NCI-H524 treated with DMSO at 0.1 percent for 48 hours (cell line): ENCODE measurements around the gene TMEM178B.
A peak's percentile ranks its signal among the peaks of the same experiment; 100 is the strongest.
"Not testable (repeated sequence)": the region's sequence is repeated elsewhere in the genome, so short reads cannot be mapped to it uniquely, and the experiment has no call there.

Source experiments
- DNase-seq: peaks from one replicate; lab custom pipeline; 2025; lab: John Stamatoyannopoulos, UW

The TMEM178B gene

DNA sequence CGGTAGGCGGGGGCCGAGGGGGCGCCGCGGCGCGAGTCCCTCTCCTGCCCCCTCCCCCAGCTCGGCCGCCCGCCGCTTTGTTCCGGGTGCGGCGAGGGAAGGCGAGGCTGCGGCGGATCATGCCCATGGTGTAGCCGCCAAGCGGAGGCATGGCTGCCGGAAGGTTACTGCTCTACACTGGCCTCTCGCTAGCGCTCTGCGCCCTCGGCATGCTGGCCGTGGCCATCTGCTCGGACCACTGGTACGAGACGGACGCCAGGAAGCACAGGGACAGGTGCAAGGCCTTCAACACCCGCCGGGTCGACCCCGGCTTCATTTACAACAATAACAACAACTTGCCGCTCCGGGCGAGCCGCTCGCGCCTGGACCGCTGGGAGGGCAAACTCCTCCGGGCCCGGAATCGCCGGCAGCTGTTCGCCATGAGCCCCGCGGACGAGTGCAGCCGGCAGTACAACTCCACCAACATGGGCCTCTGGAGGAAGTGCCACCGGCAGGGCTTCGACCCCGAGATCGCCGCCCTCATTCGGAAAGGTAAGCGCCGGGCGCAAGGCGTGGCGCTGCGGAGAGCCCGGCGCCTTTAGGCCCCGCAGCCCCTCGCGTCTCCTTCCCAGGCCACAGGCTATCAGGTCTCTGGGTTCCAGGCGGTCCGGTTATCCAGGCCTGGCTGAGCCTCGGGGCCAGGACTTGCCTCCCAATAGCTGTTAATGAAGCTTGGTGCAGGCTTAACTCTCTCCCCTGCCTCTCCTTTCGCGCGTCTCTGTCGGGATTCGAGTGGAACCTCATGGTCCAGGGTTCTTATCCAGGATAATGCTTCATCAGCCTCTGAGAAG lies 513 bp downstream of the TMEM178B start:
- DNase-seq = no peak

DNA sequence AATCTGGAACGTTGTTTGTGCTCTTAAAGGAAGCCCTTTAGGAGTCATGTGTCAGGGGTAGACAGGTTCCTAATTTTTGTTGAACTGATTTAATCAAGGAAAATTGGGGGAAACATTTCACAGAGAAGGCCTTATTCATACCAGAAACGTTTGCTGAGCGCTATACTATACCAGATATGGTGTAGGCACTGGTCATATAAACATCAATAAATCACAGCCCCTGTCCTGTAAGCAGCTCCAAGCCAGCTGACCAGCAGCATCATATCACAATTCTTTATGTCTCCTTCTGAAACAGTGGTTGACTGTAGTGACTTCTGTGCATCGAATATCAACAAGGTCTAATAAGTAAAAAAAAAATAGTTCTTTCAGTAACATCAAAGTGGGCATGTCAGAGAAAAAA lies 1.1 kb downstream of the TMEM178B start:
- DNase-seq = no peak

DNA sequence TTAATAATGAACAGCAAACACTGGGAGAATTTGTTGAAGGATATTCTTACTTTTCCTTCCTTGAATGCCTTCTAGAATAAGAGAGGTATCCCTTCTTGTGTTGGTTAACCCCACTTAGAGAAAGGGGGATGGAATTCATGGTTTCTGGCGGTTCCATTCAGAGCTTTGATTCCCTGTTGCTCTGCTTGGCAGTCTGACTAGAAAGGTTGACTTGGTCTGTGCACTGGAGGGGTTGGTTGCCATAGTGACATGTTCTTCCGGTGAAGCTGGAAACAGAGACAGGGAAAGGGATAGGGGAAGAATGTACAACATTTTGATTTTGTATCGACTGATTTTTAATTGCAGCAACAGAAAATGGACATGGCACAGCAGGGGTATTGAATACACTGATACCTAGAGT lies 2.5 kb downstream of the TMEM178B start:
- peak; percentile 35 for DNase-seq

DNA sequence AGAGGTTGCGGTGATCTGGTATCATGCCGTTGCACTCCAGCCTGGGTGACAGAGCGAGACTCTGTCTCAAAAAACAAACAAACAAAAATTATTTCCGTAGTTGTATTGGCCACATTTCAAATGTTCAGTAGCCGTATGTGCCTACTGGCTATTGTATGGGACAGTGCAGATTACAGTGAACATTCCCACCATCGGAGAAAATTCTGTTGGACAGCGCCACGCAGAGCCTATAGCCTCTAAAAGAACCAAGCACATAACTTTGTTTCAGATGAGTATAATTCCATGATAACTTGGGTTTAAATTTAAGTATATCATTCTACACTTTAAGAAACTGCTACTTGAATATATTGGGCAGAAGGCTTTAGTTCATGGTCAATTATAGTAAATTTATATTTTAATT lies 5.4 kb downstream of the TMEM178B start:
- no peak for DNase-seq

DNA sequence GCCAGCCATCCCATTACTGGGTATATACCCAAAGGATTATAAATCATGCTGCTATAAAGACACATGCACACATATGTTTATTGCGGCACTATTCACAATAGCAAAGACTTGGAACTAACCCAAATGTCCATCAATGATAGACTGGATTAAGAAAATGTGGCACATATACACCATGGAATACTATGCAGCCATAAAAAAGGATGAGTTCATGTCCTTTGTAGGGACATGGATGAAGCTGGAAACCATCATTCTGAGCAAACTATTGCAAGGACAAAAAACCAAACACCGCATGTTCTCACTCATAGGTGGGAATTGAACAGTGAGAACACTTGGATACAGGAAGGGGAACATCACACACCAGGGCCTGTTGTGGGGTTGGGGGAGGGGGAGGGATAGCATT lies 15.6 kb downstream of the TMEM178B start:
- not testable (repeated sequence) for DNase-seq

DNA sequence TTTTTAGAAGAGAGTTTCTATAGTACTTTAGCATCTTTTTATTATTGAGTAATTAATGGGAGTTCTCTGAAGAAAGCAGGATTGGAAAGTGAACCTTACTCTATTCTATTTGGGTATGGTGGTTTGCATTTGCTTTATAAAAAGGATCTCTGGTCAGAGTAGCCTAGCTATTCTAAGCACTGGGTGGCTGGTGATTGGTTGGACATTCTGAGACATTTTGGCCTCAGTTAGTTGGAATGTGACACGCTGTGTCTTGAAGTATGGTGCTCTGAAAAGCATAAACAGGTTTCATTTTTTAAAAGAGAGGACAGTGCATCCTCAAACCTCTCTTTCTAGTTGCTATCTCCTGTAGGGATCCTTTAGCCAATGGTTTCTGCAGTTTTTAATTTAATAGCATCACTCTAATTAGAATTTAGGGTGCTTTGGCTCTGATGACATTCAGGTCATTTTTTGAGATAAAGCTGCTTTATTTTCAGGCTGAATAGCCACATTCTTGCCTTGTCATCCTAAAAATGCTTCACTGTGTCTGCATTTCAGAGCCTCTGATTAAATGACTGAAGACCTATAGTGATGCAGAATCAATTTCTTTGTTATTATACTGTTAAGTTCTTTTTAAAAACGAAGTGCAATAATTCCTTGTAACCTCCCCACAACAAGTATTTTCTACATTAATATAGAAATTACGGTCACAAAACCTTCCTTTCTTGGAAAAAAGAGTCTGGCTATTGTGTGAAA lies 20.6 kb downstream of the TMEM178B start:
- no peak for DNase-seq

DNA sequence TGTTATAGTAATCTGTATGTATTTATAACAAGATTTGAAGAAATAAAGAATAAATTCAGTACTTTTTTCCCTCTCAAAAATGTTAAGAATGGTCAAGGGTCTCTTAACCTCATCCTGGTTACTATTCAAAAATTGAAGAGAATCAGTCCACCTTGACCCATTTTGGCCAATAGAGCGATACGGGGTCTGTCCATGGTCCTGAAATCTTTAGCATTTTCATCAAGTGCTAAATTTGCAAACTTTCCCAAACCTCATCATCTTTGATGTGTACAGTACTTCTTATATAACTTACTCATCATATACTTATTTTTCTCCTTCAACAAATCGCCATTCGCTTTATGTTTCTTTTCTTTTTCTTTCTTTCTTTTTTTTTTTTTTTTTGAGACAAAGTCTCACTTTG lies 23.6 kb downstream of the TMEM178B start:
- DNase-seq = no peak

DNA sequence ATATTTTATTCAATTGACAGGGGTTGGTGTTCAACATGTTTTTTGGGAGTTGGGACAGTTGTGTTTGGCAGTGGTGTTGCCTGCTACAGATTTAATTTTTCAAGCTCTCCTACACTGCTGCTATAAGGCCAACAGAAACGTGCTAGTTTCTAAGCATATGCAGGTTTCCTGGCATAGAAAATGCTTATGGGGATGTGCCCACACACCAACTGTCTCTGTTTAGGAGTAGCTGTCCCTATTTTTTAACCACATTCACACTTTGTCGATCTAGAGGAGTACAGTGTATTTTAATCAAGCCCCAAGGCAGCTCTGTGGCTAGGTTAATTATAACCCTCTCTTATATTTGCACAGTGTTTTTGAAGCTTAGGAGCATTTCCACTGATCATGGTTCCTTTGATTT lies 28.6 kb downstream of the TMEM178B start:
- DNase-seq = no peak

DNA sequence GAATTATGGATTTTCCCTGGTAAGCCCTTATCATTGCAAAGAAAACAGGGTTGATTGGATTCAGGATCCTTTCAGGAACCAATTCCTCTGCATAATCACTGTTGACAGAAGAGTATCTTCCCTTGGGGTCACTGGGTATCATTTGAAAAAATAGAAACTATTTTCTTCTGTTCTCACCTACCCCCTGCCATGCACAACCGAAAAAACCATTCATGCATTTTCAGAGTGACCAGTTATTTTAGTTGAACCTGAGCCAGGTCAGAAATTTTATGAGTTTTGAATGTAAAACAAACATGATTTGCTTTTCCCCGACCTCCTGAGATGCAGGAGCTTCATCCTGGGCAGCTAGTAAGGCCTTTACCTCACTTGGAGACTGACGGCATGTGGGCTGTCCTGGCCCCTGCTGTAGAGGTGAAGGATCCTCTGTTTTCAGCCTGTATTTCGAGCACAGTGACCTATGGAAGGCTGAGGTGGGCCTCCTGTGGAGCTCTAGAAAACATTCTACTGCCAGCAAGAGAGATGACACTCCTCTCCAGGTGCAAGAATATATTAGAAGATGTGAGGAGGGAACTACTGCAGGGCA lies 30.1 kb downstream of the TMEM178B start:
- DNase-seq = no peak

DNA sequence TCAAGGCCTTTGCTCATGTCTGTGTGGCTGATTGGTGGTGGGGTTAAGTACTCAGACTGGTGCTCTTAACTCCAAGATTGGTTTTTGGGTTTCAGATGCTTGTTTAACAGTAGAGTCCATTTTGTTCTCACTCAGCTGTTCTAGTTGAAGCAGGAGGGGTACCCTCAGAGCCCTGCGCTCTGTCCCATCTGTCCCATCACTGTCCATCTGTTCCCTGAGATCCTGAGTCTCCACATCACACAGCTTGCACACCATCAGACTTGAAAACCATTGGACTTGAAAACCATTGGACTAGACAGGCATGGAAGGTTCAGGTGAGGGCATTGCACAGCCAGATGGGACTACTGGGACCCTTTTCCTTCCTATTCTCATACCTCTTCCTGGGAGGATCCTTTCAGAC lies 39.3 kb downstream of the TMEM178B start:
- DNase-seq = no peak

DNA sequence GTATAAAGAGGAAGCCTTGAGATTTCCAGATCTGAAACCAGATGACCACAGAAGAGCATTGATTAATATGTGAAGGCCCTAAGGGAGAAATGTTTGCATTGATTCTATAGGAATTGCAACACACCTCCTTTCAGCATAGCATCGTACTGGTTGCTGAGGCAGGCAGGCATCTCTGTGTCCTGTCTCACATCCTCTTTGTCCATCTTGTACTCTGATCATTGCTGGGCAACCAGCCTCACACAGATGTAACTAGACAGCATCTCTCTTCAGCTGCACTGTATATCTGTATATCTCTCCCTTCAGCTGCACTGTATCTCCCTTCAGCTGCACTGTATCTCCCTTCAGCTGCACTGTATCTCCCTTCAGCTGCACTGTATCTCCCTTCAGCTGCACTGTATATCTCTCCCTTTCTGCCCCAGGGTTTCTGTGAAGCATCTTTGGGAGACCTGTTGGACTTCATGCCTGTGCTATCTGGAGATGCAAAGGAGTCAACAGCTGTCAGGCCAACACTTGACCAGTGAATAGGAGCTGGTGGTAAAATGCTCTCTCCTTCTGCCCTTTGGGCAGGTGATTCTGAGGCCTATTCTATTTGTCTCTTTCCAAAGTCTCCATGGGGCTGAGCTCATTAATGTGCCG lies 40.3 kb downstream of the TMEM178B start:
- DNase-seq = no peak

DNA sequence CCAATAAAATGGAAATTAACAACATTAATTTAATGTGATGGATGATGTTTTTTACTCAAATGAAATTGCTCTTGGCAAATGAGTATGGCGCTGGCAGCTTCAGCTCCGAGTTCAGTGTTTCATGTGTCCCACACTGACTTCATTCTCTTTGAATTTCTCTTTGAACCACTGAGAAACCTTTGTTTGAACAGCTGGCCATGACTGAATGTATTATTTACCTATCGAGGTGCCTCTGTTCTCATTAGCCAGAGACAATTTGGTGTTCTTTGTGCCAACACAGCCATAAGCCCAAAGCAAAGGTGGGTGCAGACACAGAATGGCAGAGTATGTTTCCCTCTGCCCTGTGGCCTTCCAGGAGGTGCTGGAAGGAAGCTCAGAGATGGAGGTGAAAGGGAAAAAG lies 42.1 kb downstream of the TMEM178B start:
- DNase-seq = no peak

DNA sequence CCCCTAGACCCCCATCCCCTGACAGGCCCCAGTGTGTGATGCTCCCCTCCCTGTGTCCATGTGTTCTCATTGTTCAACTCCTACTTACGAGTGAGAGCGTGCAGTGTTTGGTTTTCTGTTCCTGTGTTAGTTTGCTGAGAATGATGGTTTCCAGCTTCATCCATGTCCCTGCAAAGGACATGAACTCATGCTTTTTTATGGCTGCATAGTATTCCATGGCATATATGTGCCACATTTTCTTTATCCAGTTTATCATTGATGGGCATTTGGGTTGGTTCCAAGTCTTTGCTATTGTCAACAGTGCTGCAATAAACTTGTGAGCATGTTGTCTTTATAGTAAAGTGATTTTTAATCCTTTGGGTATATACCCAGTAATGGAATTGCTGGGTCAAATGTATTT lies 42.8 kb downstream of the TMEM178B start:
- not testable (repeated sequence) for DNase-seq

DNA sequence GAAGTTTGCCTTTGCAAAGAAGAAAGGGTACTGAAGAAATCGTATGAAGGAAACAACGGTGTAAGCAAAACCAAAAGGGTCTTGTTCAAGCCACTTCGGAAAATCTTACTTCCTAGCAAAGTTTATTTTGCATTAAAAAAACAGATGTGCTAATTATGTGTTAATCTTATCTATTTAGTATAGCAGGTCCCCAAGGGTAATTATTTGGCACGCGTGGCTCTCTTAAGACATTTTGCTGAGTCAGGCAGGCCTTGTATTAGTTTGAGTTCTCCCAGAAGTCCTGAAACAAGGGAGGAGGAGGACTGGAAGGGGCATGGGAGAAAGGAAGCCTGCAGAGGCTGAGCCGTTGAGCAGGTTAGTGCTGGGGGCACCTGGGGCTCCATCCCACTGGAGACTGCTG lies 44.9 kb downstream of the TMEM178B start:
- DNase-seq = no peak

DNA sequence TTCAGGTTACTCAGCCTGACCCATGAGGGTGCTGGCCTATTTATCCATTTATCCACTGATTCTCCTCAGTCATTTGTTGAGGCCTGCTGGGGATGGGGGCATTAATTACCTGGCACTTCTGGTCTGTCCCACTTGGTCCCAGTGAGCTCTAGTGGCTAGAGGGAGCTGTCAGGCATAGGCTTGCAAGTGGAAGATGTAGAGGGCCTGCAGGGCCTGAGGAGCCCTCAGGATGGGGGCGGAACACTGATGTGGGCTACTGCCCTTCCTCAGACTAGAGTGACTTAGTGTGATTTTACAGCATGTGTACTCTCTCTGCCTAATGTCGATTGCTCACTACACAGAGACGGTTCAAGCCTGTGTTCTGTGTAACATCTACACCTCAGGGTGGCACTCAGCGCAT lies 45.3 kb downstream of the TMEM178B start:
- DNase-seq = no peak

DNA sequence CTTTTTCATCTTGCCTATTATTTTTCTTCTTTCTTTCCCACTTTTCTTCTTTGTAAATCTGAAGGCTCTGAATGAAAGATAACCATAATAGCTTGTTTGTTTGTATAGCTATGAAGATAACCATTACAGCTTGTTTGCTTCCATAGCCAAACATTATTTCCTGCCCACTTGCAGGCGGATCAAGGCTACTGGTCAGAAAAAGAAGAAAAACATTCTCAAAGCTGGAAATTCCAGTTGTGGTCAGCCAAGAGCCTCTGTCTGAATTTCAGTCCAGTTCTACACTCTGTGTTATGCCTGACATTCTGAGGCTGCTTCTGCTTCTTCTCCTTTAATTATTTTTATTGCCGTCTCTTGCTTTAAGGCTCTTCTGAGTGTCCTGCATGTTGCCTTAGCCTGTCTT lies 48.9 kb downstream of the TMEM178B start:
- no peak for DNase-seq

DNA sequence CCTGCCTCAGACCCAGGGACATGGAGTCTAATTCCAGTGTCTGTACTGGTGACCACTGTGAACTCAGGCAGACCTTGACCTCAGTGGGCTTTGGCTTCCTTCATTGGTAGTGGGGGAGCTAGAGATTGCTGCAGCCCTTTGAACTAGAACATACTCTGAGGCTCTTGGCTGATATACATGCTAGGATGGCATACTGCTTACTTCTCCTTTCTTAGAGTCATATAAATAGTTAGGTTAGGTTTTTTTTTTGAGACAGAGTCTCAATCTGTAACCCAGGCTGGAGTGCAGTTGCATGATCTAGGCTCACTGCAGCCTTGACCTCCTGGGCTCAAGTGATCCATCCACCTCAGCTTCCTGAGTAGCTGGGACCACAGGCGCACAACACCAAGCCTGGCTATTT lies 49.7 kb downstream of the TMEM178B start:
- DNase-seq = no peak

DNA sequence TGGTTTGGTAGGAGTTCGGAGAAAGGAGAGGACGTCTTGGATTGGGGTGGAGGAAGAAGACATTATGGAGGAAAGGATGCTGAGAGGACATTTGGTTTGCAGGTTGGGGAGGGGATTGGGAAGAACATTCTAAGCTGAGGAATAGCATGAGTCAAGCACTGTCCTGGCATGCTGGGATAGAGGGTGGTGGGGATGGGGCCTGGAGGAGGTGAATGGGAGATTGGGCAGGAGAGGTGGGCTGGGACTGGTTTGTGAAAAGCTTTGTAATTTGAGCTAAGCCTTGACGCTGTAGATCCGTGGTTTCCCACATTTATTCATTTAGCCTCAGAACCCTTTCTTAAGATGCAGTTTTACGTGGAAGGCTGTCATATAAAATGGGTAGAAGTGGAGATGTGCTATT lies 52.2 kb downstream of the TMEM178B start:
- DNase-seq = no peak

DNA sequence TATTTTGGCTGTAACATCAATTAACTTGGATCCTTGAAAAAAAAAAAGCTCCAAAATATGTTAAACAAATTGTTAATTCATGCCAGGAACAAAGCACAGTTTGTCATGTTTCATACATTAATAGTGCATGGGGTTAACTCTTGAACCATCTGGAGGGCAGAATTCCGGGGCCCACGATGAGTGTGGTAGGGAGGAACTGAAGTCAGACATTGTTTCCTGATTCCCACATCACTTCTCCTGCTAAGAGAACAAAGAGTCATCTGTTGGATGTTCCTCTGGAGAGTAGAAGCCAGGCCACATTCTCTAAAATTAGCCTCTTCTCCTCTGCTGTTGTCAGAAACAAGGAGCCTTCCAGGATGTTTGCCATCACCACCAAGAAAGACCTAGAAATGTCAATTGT lies 54.6 kb downstream of the TMEM178B start:
- DNase-seq = no peak

DNA sequence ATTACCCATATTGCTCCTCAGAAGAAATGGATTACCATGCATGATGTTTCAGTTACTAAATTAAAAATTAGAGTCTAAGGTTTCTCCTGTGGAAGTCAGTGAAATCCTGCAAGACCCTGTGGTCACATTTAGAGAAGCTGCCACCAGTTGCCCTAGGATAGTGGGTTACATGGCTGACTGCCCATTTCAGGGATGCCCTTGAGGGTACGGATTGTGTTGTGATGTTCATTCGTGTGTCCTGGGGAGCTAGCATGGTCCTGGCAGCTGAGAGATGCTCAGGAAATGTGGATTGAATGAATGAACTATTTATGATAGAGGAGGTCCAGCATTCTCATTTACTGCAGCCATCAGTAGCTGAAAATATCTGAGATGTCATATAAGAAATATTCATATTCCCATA lies 55.1 kb downstream of the TMEM178B start:
- no peak for DNase-seq

DNA sequence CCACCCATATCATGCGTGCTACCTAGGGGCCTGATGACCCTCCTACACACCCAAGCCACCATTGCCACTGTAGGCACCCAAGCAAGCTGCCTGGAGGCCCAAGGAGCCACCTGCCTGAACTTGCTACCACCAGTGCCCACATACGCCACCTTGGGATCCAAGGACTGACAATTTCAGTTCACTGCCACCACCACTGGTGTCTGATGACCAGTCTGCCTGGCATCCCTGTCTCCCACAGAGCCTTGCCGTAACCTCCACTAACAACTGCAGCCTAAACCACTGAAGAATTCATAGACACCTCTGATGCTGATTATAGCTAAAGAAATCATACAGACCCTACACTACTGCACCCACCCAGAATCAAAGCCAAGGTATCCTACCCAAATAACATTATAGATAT lies 58.8 kb downstream of the TMEM178B start:
- no peak for DNase-seq

DNA sequence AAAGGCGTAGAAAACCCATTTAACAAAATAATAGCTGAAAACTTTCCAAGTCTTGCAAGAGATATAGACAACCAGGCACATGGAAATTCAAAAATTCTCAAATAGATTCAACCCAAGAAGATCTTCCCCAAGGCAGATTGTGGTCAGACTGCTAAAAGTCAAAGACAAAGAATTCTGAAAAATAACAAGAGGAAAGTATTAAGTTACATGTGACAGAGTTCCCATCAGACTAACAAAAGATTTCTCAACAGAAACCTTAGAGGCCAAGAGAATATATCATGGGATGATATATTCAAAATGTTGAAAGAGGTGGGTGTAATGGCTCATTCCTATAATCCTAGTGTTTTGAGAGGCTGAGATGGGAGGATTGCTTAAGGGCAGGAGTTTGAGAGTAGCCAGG lies 59.8 kb downstream of the TMEM178B start:
- no peak for DNase-seq

DNA sequence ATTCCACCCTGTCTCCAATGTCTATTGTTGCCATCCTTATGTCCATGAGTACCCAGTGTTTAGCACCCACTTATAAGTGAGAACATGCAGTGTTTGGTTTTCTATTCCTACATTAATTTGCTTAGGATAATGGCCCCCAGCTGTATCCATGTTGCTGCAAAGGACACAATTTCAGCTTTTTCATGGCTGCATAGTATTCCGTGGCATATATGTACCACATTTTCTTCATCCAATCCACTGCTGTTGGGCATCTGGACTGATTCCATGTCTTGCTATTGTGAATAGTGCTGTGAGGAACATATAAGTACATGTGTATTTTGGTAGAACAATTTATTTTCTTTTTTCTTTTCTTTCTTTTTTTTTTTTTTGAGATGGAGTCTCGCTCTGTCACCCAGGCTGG lies 68.2 kb downstream of the TMEM178B start:
- no peak for DNase-seq
